ENCODE measurements around the gene GUCA1A. TPM values are rescaled to one million over a fixed set of nuclear protein-coding genes. Genes with fewer than 3 reads are reported as not detected.
"Not testable (repeated sequence)": the region's sequence is repeated elsewhere in the genome, so short reads cannot be mapped to it uniquely, and the experiment has no call there.

GUCA1A gene
- total and polyA plus RNA-seq, 8 donors: 0.10 TPM; not detected in 7

GRCh38 chr6:42148058-42148457 lies 25.1 kb upstream of the GUCA1A start:
- H3K9me3 ChIP-seq: no peaks in the 10 kb centered on the region
- no peak overlapping the region for H3K4me3 ChIP-seq
- H3K27ac ChIP-seq: no peak overlapping the region
- intact Hi-C loops (cut with DNase I; ENCODE audit: low total_unique reads): no loop called here
- WGBS, 5 donors: 49 to 69% (median 56%) methylated on average over 3 of the region's 3 CpGs
- DNase-seq: peak in 1 of 2 donors; percentile 44
- TF ChIP-seq EP300 (IDR thresholded peaks at IDR 0.05): no peak
- no peak for TF ChIP-seq POLR2AphosphoS5 (IDR thresholded peaks at IDR 0.05)
- no peak for TF ChIP-seq POLR2A (IDR thresholded peaks at IDR 0.05)
- no peak for TF ChIP-seq CTCF (IDR thresholded peaks at IDR 0.05)
- peaks cover 0 to 9% (median 3%) of the 10 kb centered on the region in 4 donors for H3K4me1 ChIP-seq
- peaks cover 0 to 12% (median 0%) of the 10 kb centered on the region in 3 donors for H3K27me3 ChIP-seq
- H3K36me3 ChIP-seq: no peaks in the 10 kb centered on the region

- 87 to 93% (median 91%) methylated on average over 8 of the region's 8 CpGs for WGBS, 5 donors
- Histone ChIP-seq H3K4me3 (no peak overlapping the region), H3K36me3 (no peaks in the 10 kb centered on the region), H3K4me1 (peaks cover 0 to 4% (median 0%) of the 10 kb centered on the region in 4 donors), H3K27me3 (no peaks in the 10 kb centered on the region), H3K27ac (no peak overlapping the region), H3K9me3 (no peaks in the 10 kb centered on the region)
- DNase-seq: no peak
- intact Hi-C loops (cut with DNase I; ENCODE audit: low total_unique reads): no loop called here
- TF ChIP-seq POLR2A (IDR thresholded peaks at IDR 0.05) (no peak), CTCF (IDR thresholded peaks at IDR 0.05) (no peak), EP300 (IDR thresholded peaks at IDR 0.05) (no peak), POLR2AphosphoS5 (IDR thresholded peaks at IDR 0.05) (no peak)
Observed at GRCh38 chr6:42150254-42150653, 22.9 kb upstream of the GUCA1A start.

GRCh38 chr6:42152024-42152423 lies 21.1 kb upstream of the GUCA1A start:
- no peak for DNase-seq
- Histone ChIP-seq H3K9me3 (no peaks in the 10 kb centered on the region), H3K4me1 (peaks cover 0 to 4% (median 0%) of the 10 kb centered on the region in 4 donors), H3K27ac (no peak overlapping the region), H3K36me3 (no peaks in the 10 kb centered on the region), H3K27me3 (no peaks in the 10 kb centered on the region), H3K4me3 (no peak overlapping the region)
- 83 to 91% (median 88%) methylated on average over 8 of the region's 8 CpGs for WGBS, 5 donors
- intact Hi-C loops (cut with DNase I; ENCODE audit: low total_unique reads): no loop called here
- TF ChIP-seq EP300 (IDR thresholded peaks at IDR 0.05): no peak
- no peak for TF ChIP-seq POLR2A (IDR thresholded peaks at IDR 0.05)
- TF ChIP-seq POLR2AphosphoS5 (IDR thresholded peaks at IDR 0.05): no peak
- TF ChIP-seq CTCF (IDR thresholded peaks at IDR 0.05): no peak

GRCh38 chr6:42152528-42153213 lies 20.5 kb upstream of the GUCA1A start:
- H3K4me1 ChIP-seq; H3K36me3 ChIP-seq; H3K27ac ChIP-seq; DNase-seq; H3K4me3 ChIP-seq; intact Hi-C loops (cut with DNase I; ENCODE audit: low total_unique reads); H3K9me3 ChIP-seq; H3K27me3 ChIP-seq: not testable (repeated sequence)
- 72 to 91% (median 83%) methylated on average over 3 to 4 of the region's 4 CpGs for WGBS, 5 donors

- intact Hi-C loops (cut with DNase I; ENCODE audit: low total_unique reads): no loop called here
- Histone ChIP-seq H3K27me3 (no peaks in the 10 kb centered on the region), H3K4me3 (no peak overlapping the region), H3K36me3 (no peaks in the 10 kb centered on the region), H3K4me1 (no peaks in the 10 kb centered on the region), H3K27ac (no peak overlapping the region), H3K9me3 (no peaks in the 10 kb centered on the region)
- DNase-seq: no peak
- WGBS, 5 donors: 34 to 80% (median 39%) methylated on average over 5 of the region's 5 CpGs
- TF ChIP-seq POLR2AphosphoS5 (IDR thresholded peaks at IDR 0.05): no peak
- no peak for TF ChIP-seq POLR2A (IDR thresholded peaks at IDR 0.05)
- TF ChIP-seq EP300 (IDR thresholded peaks at IDR 0.05): no peak
- TF ChIP-seq CTCF (IDR thresholded peaks at IDR 0.05): no peak
Observed at GRCh38 chr6:42153921-42154320, 19.2 kb upstream of the GUCA1A start.

All from stomach (tissue), 9 donors.